ENCODE measurements around the gene KRT25. TPM values are rescaled to one million over a fixed set of nuclear protein-coding genes. Genes with fewer than 3 reads are reported as not detected.

The KRT25 gene
- total and polyA plus RNA-seq, 4 experiments from 2014 or later: not detected

Other genes with a start within 250 kb of the KRT25 start
- 100 to 1,000 TPM; 268 to 269 TPM for gene CCR7, start 189.9 kb downstream of the KRT25 start, total RNA-seq
- 100 to 1,000 TPM; 436 to 502 TPM for gene CCR7, start 189.9 kb downstream of the KRT25 start, polyA plus RNA-seq
- 10 to 100 TPM; 87.6 to 91.0 TPM for gene SMARCE1, start 107.5 kb downstream of the KRT25 start, total RNA-seq
- gene SMARCE1, start 107.5 kb downstream of the KRT25 start, polyA plus RNA-seq: 100 to 1,000 TPM; 148 to 197 TPM
- gene KRT222, start 90.2 kb downstream of the KRT25 start, total RNA-seq: not detected
- gene KRT222, start 90.2 kb downstream of the KRT25 start, polyA plus RNA-seq: not detected
- gene KRT24, start 51.6 kb downstream of the KRT25 start, total RNA-seq: not detected
- not detected for gene KRT24, start 51.6 kb downstream of the KRT25 start, polyA plus RNA-seq
- not detected for gene KRT26, start 16.9 kb upstream of the KRT25 start, total RNA-seq
- not detected for gene KRT26, start 16.9 kb upstream of the KRT25 start, polyA plus RNA-seq
- gene KRT27, start 27.2 kb upstream of the KRT25 start, total RNA-seq: not detected
- not detected for gene KRT27, start 27.2 kb upstream of the KRT25 start, polyA plus RNA-seq
- not detected for gene KRT28, start 44.6 kb upstream of the KRT25 start, total RNA-seq
- gene KRT28, start 44.6 kb upstream of the KRT25 start, polyA plus RNA-seq: not detected
- gene KRT10, start 67.3 kb upstream of the KRT25 start, total RNA-seq: 10 to 100 TPM; 37.6 to 40.4 TPM
- 100 to 1,000 TPM; 141 to 181 TPM for gene KRT10, start 67.3 kb upstream of the KRT25 start, polyA plus RNA-seq
- gene KRT12, start 111.9 kb upstream of the KRT25 start, total RNA-seq: not detected
- not detected for gene KRT12, start 111.9 kb upstream of the KRT25 start, polyA plus RNA-seq
- not detected for gene KRT20, start 129.9 kb upstream of the KRT25 start, total RNA-seq
- gene KRT20, start 129.9 kb upstream of the KRT25 start, polyA plus RNA-seq: not detected
- not detected for gene KRT23, start 182.3 kb upstream of the KRT25 start, total RNA-seq
- gene KRT23, start 182.3 kb upstream of the KRT25 start, polyA plus RNA-seq: under 1 TPM in 1 of 2 donors, not detected in 1; 0.15 TPM
- not detected for gene KRT39, start 211.6 kb upstream of the KRT25 start, total RNA-seq
- gene KRT39, start 211.6 kb upstream of the KRT25 start, polyA plus RNA-seq: not detected
- gene KRT40, start 229.0 kb upstream of the KRT25 start, total RNA-seq: not detected
- not detected for gene KRT40, start 229.0 kb upstream of the KRT25 start, polyA plus RNA-seq
- not detected for gene KRTAP3-3, start 238.8 kb upstream of the KRT25 start, total RNA-seq
- gene KRTAP3-3, start 238.8 kb upstream of the KRT25 start, polyA plus RNA-seq: not detected
- not detected for gene KRTAP3-2, start 244.6 kb upstream of the KRT25 start, total RNA-seq
- not detected for gene KRTAP3-2, start 244.6 kb upstream of the KRT25 start, polyA plus RNA-seq